Parietal lobe (tissue), 1 donor: Measurements from ENCODE around the gene SIK1. TPM values are rescaled to one million over a fixed set of nuclear protein-coding genes. Genes with fewer than 3 reads are reported as not detected.

Experiments used
- total RNA-seq: library from RNA; depleted of rRNA; stranded (reverse); fragments of >200 nt; gene quantifications from one replicate; pipeline ENCODE4 v1.2.3, GENCODE V29; 2014

Gene SIK1
- total RNA-seq = 13.1 TPM

DNA sequence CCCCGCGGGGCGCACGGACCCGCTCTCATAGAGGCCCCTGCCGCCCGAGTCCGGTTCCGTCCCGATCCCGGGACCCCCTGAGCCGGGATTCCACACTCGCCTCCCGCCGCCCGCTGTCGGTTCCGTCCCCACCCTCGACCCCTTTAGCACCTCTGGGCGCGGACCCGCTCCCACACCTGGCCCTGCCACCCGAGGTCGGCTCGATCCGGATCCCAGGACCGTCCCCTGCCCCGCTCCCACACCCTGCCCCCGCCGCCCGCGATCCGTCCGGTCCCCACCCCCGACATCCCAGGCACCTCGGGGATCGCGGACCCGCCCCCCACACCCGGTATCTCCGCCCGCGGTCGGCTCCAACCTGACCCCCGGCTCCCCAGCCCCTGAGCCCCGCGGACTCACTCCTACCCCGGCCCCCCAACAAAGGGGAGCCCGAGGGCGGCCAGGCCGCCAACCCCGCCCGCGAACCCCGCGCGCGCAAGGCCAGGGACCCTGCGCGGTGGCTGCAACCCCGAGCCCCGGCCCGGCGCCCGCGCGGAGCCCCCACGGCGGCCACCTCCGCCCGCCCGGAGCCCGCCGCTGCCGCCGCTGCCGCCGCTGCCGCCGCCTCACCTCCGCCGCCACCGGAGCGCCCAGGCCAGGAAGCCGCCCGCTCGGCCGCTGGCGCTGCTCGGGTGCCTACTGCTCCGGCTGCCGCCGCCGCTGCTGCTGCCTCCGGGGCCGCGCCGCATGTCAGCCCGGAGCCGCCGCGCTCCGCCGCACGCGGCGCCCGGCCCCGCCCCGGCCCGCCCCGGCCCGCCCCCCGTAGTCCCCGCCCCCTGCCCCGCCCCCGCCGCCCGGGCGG, at the start of gene SIK1:
SIK1 (minus strand) TSS at position 728 of the 838 bp plus-strand sequence. CDS start 953 bp downstream, outside the sequence.

Other genes starting within 250 kb of the SIK1 start
- gene HSF2BP, start 232.4 kb upstream of the SIK1 start, total RNA-seq = 4.1 TPM
- 23.5 TPM for gene RRP1B, start 232.4 kb upstream of the SIK1 start, total RNA-seq